DND-41 (cell line): Measurements from ENCODE around the gene ITGB2.

Source experiments
- EZH2 ChIP-seq: IDR thresholded peaks from 3 replicates; pipeline ENCODE4 v1.6.1; 2012; ENCODE audit warnings: borderline replicate concordance, low read depth, mild to moderate bottlenecking, moderate library complexity, low read length, inconsistent platforms; ENCODE audit not compliant: severe bottlenecking
- TF ChIP-seq, protein P1 (sequence below): IDR thresholded peaks from 2 replicates; pipeline ENCODE4 v1.5.1; 2012; ENCODE audit warnings: borderline replicate concordance, low read length, moderate library complexity, mild to moderate bottlenecking; ENCODE audit not compliant: poor library complexity, severe bottlenecking; ENCODE audit errors: extremely low read depth

DNA sequence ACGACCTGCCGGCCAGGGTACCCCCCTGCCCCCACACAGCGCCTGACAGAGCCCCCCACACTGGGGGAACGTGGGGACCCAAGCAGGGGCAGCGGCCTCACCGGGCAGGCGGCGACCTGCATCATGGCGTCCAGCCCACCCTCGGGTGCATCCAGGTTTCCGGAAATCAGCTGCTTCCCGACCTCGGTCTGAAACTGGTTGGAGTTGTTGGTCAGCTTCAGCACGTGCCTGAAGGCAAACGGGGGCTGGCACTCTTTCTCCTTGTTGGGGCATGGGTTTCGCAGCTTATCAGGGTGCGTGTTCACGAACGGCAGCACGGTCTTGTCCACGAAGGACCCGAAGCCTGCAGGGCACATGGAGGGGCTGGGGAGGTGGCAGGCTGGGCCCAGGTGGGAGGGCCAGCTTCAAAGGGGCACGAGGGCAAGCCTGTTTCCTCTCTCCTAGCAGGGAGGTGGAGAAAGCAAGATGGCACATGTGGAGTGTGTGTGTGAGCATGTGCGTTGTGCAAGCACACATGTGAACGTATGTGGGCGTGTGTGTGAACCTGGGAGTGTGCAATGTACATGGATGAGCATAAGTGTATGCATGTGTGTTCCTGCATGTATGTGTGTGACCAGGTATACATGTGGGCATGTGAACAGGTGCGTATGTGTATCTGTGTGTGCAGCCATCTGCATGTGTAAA lies 19.2 kb downstream of the ITGB2 start:
- TF ChIP-seq, protein P1, sequence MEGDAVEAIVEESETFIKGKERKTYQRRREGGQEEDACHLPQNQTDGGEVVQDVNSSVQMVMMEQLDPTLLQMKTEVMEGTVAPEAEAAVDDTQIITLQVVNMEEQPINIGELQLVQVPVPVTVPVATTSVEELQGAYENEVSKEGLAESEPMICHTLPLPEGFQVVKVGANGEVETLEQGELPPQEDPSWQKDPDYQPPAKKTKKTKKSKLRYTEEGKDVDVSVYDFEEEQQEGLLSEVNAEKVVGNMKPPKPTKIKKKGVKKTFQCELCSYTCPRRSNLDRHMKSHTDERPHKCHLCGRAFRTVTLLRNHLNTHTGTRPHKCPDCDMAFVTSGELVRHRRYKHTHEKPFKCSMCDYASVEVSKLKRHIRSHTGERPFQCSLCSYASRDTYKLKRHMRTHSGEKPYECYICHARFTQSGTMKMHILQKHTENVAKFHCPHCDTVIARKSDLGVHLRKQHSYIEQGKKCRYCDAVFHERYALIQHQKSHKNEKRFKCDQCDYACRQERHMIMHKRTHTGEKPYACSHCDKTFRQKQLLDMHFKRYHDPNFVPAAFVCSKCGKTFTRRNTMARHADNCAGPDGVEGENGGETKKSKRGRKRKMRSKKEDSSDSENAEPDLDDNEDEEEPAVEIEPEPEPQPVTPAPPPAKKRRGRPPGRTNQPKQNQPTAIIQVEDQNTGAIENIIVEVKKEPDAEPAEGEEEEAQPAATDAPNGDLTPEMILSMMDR, result no peak
- no peak for TF ChIP-seq EZH2
